GM19238 (cell line): Measurements from ENCODE around the gene CITED4.
A peak's percentile ranks its signal among the peaks of the same experiment; 100 is the strongest.

Experiments
- DNase-seq: peaks from one replicate; pipeline ENCODE4 v3.0.0; 2011; ENCODE audit warnings: low spot score; ENCODE audit not compliant: insufficient read length

CITED4 gene

DNA sequence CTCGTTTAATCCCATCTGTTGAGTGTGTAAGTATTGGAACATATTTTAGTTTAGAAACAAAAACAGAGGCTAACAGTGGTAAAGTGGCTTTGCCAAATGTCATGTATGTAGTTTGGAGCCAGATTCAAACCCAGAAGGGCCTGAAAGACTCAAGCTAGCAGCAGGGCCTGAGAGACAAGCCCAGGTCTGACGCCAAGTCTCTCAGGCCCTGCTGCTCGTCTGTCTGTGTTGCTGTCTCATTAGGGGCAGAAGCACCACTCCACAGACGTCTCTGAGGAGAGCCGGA lies 8.3 kb downstream of the CITED4 start:
- no peak for DNase-seq

DNA sequence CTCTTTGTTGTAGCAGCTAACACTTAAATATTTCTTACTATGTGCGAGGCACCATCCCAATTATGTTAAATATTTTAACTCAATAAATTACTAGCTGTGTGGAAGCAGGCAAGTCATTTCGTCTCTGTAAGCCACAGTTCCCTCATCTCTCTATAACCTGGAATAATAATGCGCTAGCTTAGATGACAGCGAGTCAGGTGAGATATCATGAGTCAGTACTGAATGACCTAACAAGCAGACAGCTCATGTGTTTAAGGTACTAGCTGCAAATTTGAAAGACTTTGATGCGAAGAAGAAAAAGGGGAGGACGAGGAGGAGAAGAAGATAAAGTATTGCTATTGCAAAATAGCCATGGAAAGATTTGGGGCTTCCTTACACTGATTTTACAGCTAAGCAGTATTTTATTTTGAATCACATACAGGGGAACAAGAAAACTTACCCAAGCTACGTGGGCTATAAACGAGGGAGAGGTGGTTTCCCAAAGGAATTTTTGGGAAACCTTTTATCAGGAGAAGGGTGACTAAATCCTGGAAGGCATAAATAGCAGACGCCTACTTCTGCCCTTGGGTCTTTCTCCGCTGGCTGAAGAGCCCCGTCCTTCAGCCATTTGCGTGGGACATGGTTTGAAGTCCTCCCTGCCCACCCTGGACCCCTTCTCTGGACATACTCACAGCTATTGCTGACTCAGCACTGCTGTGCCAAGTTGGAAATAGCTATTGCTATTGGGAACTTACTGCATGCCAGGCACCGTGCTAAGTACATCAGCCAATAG lies 8.9 kb downstream of the CITED4 start:
- no peak for DNase-seq

DNA sequence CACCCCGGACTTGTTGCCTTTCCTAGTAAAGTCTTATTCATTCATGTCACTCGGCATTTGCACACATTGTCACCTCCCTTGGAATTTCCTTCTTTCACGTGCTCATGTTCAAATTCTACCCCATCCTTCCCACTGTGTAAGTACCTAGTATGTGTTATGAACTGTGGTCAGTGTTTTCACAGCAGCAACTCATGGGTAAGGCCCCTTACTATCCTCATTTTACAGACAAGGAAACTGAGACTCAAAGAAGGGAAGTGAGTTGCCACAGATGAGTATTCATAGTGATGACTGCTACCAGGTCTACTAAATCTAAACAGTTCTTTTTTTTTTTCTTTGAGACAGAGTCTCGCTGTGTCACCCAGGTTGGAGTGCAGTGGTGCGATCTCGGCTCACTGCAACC lies 10.5 kb downstream of the CITED4 start:
- no peak for DNase-seq

DNA sequence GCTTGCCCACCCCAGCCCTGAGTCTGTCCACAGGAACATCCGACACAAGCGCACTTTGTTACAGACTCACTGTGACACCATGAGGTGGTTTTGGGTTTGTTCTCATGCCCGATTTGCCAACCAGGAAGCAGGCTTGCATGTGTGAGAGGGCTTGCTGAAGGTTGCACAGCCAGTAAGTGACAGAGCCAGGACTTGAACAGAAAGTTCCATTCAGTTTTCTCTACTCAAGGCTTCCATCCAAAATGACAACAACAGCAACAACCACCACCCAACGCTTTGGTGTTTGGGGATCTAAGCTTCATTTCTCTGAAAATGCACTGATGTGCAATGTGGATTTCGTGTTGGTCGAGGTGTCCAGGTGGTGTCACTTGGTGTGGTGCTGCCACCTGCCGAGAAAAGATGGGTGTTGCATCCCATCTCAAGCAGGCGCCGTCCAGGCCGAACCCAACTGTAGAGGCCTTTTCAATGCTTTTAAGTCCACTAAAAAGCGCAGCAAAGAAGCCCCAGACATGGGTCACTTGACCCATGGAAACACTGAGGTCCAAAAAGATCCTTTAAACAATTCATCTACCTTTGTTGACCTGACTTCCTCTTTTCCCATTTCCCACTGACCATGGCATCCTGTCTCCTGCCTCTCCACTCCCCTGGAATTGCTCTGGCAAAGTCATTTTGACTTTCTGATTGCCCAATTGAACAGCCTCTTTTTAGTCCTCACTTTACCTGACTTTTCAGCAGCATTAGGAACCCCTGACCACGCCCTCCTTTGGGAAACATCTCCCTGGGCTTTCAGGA lies 12.2 kb downstream of the CITED4 start:
- DNase-seq = peak; percentile 71

DNA sequence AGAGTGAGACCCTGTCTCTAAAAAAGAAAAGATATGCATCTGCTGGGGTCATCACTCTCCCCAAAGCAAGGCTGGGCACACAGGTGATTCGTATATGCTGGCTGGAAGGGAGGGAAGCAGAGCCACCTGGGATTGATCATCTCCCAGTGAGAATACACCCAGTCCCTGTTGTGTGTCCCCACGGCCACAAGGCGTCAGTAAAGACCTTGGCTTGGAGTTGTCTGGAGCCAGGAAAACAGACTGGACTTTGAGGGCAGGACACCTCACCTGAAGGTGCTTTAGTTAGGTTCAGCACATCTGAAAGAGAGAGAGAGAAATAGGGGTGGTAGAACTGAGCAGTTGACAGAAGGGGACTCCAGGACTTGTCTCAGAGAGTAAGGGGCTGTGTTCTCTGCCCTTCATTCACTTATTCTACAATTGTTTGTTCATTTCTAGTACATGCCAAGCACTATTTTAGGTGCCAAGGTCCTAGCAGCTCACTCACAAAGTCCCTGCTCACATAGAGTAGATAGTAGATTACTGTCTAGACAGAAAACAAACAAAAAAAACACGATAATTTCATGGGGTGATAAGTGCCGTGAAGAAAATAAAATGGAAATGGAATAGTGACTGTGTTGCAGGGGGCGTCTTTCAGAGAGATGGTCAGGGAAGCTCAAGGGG lies 13.5 kb downstream of the CITED4 start:
- DNase-seq = no peak

DNA sequence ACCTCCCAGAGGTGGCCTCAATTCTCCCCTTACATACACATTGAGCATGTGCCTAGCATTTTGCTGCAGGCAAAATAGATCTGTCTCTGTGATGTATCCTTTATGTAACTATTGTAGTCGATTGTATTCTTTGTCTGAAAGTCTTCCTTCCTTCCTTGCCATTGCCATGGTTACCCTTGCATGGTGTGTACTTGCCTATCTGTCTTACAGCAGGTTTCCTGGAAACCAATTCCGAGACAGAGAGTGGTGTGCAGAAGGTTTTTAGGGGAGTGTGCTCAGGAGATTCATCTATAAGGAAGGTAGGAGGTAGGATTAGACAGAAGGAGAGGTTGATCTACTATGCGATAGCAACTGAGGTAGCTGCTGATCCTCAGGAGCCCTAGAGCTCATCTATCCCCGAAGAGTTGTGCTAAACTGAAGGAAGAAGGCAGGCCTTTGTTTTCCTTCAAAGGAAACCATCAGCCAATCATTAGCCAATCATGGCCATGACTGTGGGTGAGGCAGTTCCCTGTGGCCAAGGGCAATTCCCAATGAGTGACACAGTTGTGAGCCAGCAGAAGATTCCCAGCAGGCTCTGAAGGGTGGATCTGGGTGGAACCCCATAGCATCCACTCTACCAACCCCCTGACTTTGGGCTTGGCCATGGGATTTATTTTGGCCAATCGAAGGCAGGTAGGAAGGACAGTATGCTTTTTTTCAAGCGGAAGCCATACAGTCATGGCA lies 15.0 kb downstream of the CITED4 start:
- DNase-seq = no peak

DNA sequence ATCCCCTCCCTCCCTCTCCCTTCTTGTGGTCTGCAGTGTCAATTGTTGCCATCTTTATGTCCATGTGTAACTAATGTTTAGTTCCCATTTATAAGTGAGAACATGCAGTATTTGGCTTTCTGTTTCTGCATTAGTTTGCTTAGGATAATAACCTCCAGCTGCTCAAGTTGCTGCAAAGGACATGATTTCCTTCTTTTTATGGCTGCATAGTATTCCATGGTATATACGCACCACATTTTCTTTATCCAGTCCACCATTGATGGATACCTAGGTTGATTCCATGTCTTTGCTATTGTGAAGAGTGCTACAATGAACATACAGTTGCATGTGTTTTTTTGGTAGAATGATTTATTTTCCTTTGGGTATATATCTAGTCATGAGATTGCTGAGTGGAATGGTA lies 16.3 kb downstream of the CITED4 start:
- no peak for DNase-seq

DNA sequence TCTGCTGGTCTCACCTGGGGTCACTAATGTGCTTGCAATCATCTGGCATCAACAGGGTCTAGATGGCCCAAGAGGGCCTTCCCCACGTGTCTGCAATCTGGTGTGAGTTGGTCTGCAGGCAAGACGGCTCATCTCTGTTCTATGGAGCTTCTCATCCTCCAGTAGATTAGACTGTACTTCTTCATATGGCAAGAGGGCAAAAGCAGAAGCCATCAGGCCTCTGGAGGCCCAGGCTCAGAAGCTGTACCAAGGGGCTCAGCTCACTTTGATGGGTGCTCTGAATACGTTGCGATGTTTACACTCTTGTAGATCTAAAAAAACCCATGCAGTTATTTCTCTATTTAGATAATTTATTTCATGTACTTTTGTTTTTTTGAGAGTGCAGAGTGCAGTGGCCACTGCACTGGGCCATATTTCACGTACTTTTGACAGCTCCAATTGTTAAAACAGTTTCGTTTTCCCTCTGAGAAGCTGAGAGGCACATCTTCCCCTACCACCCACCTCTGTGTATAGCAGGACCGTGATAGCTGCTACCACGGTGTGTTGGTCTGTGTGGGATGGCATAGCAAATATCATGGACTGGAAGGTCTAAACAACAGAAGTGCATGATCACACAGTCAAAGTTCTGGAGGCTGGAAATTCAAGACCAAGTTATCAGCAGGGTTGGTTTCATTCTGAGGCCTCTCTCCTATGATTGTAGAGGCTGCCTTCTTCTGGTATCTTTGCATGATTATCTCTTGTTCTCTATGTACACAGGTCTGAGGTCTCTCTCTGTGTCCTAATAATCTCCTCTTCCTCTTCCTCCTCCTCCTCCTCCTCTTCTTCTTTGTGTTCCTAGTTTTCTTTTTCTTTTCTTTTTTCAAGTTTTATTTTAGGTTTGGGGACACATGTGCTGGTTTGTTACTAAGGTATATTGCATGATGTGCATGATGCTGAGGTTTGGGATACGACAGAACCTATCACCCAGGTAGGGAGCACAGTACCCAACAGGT lies 17.0 kb downstream of the CITED4 start:
- no peak for DNase-seq

DNA sequence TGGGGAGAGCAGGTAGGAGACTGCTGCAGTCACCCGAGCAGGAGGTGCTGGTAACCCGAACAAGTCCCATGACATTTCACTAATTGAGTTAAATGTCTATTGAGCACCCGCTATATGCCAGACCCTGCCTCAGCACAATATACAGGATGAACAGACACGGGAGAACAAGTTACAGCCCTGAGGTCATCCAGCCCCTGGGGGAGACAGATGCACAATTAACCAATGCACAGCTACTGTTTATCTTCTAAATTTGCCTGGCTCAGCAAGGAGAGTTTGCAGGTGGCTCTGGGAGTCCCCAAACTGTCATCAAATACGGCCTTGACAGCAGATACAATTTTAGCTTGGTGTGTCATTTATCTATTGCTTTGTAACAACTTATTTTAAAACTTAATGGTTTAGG lies 18.1 kb downstream of the CITED4 start:
- no peak for DNase-seq

DNA sequence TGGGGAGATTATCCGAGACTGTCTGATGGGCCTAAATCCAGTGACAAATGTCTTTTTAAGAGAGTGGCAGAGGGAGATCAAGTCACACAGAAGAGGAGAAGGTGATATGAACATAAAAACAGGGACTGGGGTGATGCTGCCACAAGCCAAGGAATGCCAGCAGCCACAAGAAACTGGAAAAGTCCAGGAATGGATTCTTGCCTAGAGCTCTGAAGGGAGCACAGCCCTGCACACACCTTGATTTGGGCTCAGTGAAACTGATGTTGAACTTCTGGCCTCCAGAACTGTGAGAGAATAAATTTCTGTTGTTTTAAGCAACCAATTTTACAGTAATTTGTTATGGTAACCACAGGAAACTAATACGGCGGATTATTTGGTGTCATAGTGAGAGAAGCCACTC lies 19.5 kb downstream of the CITED4 start:
- no peak for DNase-seq

DNA sequence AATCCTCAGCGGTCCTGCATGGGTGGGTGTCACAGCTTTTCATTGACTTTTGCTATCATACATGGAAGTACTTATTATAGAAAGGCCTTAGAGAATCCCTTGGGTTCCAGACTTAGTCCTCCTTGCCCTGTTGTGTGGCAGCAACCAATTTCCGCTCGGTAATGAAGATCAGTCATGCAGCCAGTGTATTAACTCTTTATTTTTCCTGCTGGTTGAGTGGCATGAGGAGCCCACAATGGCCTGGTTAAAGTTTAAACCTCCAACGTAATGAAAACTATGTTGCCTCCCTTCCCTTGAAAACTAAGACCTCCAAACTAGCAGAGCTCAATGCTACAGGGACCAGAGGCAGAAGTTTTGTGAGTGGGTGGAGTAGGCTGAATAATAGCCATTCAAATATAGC lies 20.0 kb downstream of the CITED4 start:
- no peak for DNase-seq

DNA sequence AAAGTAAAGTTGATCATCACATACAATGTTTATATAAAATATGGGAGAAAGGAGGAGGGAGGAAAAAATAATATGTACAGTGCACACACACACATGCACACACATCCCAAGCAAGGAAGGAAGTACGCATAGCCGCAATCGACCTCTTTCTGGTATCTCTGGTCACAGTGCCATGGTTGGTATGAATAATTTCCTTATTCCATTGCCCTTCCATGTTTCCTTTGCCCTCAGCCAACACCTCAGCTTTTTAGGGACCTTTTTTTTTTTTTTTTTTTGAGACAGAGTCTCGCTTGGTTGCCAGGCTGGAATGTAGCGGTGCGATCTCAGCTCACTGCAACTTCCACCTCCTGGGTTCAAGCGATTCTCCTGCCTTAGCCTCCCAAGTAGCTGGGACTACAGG lies 20.6 kb downstream of the CITED4 start:
- no peak for DNase-seq

DNA sequence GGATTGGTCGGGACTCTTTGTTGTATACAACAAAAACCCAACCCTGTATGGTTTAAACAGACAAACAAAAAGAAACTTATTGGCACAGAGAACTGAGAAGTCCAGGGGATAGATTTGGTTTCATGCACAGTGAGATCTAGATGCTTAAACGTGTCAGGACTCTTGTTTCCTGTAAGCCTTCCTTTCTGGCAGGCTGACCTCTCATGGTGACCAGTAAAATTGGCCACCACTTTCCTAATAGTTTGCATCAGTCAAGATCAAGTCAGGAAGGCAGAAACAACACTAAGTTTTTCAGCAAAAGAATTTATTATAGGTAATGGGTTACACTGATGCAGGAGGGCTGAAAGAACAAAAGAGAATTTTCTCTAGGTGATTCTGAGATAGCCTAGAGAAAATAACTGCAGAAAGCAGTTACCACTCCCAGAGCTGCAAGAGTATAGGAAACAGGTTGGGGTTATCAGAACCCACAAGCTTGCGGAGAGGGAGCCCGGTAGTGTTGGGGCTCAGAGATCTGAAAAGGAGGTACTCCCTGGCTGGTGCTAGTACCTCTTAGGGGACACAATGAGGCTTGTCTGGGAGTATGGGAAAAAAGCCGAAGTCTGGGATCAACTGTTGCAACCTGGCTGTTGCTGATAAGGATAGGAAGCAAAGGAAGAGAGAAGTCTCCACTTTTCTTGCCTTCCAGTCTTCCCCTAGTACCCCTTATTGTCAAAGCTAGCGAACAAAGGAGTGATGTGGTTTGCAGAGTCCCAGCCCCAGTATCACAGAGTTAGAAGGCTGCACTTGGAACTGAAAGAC lies 21.4 kb downstream of the CITED4 start:
- DNase-seq = no peak

DNA sequence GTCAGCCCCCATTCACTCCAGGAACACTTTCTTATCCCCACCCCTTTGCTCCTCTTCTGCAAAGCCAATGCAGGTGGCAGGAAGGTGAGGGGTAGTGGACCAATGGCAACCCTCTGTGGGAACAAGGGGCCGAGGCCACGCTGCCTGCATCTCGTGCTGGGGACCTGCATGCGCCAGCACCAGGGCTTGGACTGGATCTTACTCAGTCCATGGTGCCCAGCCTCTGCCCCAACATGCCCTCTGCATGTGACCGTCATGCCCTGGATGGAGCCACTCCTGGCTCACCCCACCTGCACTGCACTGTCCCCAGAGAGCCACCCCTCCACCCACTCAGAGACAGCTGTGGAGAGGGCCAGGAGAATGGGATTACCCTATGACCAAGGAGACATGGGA lies 22.2 kb downstream of the CITED4 start:
- DNase-seq = no peak

DNA sequence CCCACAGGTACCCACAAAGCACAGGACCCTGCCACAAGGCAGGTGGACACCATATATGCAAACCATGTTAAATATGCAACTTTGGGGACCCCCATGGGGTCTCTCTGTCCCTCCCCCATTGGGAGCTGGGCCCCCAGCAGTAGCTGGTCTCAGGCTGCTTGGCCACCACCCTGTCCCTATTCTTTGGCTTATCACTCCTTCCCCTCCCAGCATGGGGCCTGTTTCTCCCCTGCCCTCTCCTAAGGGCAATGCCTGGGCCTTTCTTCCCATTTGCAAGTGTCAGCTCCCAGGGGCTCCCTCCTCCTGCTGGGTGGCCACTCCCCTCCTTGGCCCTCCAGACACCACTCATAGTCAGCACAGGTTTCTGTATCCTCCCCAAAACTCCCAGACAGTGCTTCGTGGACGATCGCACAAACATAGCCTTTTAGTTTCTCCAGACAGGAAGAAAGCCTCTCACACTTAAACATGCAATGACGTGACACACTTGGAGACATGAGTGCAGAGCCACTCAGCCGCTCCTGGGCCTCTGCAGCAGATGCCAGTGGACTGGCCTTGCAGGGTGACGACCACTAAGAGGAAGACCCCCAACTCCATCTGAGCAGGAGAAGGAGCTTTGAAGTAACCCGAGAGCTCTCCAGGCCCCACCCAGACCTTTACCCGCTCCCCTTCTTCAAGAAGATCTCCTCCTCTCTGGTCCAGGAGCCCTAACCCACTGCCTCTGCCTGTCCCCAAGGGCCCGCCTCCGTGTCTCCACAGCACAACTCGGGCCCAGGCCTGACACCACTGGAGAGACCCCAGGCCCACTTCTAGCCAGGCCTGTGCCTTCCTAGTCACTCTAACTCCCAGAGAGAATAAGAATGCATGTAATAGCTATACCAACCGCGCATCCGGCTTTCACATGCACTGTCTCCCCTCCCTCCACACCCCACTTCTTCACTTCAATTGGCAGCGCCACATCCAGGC lies 22.9 kb downstream of the CITED4 start:
- DNase-seq = no peak

DNA sequence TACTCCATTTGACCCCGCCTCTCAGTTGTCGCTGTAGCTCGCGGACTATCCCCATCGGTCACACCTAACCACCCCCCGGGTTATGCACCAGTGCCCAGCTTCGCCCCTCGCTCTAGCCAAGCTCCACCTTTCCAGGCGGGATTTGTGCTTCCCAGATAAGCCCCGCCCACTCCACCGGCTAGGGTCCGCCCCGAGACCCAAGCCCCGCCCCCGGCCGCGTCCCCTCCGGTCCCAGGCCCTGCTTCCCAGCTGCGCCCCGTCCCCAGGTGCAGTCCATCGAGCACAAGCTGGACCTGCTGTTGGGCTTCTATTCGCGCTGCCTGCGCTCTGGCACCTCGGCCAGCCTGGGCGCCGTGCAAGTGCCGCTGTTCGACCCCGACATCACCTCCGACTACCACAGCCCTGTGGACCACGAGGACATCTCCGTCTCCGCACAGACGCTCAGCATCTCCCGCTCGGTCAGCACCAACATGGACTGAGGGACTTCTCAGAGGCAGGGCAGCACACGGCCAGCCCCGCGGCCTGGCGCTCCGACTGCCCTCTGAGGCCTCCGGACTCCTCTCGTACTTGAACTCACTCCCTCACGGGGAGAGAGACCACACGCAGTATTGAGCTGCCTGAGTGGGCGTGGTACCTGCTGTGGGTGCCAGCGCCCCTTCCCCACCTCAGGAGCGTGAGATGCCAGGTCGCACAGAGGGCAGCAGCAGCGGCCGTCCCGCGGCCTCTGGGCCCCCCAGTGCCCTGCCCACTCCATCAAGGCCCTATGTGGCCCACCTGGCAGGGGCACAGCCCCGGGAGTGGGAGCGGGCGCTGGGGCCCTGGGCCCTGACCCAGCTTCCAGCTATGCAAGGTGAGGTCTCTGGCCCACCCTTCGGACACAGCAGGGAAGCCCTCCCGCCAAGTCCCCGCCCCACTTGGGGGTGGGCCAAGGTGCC lies 23.9 kb downstream of the CITED4 start:
- no peak for DNase-seq

DNA sequence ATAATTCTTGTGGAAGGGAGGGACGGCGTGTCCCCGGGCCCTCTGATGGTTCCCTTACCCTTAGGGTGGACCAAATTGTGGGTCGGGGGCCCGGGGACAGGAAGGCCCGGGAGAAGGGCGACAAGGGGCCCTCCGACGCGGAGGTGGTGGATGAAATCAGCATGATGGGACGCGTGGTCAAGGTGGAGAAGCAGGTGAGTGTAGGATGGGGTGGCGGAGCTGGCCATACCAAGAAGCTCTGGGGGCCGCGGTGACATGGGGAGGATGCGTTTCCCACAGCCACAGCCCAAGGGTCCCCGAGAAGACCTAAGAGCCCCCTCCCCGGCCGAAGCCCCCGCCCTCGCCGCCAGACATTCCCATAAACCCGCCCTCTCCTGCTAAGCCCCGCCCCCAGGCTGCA lies 24.6 kb downstream of the CITED4 start:
- DNase-seq = no peak

DNA sequence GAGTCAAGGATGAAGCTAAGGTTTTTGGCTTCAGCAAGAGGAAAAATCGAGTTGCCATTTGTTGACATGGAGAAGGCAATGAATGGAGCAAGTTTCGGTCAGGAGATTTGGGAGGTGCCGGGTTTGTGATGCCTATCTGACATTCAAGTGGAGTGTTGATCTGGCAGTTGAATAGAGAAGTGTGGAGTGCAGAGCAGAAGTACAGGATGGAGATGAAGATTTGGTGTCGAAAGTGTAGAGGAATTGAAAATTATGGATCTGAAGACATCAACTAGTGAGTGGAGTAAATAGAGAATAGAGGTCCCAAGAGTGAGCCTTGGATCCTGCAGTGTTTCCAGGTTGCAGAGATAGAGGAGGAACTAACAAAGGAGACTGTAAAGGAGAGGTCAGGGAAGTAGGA lies 25.9 kb downstream of the CITED4 start:
- DNase-seq = no peak
